ENCODE data around the gene RGS16.

GRCh38 chr1:182626527-182626926 is 22.3 kb upstream of the RGS16 start:
- TF ChIP-seq CTCF (IDR thresholded peaks at IDR 0.05) (no peak), POLR2A (IDR thresholded peaks at IDR 0.05) (no peak), EP300 (IDR thresholded peaks at IDR 0.05) (no peak), POLR2AphosphoS5 (IDR thresholded peaks at IDR 0.05) (no peak)

Measured in stomach (tissue), 4 donors.